Mammary epithelial cell (primary cell): ENCODE results near the gene MIGA1.

ENCODE experiments used
- CTCF ChIP-seq, 2 donors: IDR thresholded peaks in 1 of 2; conservative IDR thresholded peaks in 1 of 2; 2 replicates each; pipeline ENCODE4 v1.5.1; 2011 to 2012; ENCODE audit warnings: inconsistent platforms in 2 of 2, low read length in 2 of 2, mild to moderate bottlenecking in 2 of 2, control low read depth in 1 of 2, low read depth in 1 of 2; ENCODE audit not compliant: insufficient read depth in 1 of 2; ENCODE audit errors: extremely low read depth in 1 of 2
- EZH2 ChIP-seq: IDR thresholded peaks from 2 replicates; pipeline ENCODE4 v1.6.1; 2012; ENCODE audit warnings: low read length, inconsistent platforms, borderline replicate concordance

DNA sequence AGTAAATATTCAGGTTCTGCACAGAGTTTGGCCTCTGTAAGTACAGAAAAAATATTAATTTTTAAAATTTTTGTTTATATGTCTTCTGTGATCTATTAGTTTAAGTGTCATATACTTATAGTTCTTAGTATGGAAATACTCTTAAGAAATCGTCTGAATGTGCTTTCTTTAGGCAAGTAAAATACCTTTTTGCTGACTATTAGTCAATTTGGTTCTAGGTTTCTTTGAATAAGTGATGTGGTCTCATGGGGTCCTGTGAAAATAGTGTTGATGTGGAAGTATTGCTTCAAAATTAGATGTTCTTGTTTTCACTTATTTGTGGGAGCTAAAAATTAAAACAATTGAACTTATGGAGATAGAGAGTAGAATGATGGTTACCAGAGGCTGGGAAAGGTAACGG is 23.9 kb downstream of the MIGA1 start:
- TF ChIP-seq CTCF (conservative IDR thresholded peaks at IDR 0.05 in 1 of 2, IDR thresholded peaks at IDR 0.05 in 1 of 2; ENCODE audit: extremely low read depth in 1 of 2, insufficient read depth in 1 of 2, low read depth in 1 of 2, low read length in 2 of 2) (no peak), EZH2 (no peak)
